K562 (cell line): ENCODE data around the gene PGGHG. TPM values are rescaled to one million over a fixed set of nuclear protein-coding genes. Genes with fewer than 3 reads are reported as not detected.

Experiments used
- DDX20 ChIP-seq: fragments of 450-650 bp; IDR thresholded peaks from 2 replicates; pipeline ENCODE4 v1.6.1; 2016; ENCODE audit warnings: missing genetic modification characterization, low read depth, mild to moderate bottlenecking, missing compliant biosample characterization, moderate library complexity
- EGR1 ChIP-seq: fragments of 450-650 bp; conservative IDR thresholded peaks from 2 replicates; pipeline ENCODE4 v1.6.1; 2017; ENCODE audit warnings: mild to moderate bottlenecking
- ELF2 ChIP-seq: fragments of 250-450 bp; sonication (Bioruptor Pico); IDR thresholded peaks from 2 replicates; pipeline ENCODE4 v1.5.0; 2021; ENCODE audit warnings: mild to moderate bottlenecking
- FOXK1 ChIP-seq: sonication (generic); formaldehyde crosslinking; IDR thresholded peaks from 2 replicates; pipeline ENCODE4 v1.8.0; 2022; ENCODE audit warnings: missing genetic modification reagents, mild to moderate bottlenecking, borderline replicate concordance
- FOXP1 ChIP-seq: sonication (generic); formaldehyde crosslinking; IDR thresholded peaks from 2 replicates; pipeline ENCODE4 v1.8.0; 2022; ENCODE audit warnings: mild to moderate bottlenecking, missing genetic modification reagents
- FOXP4 ChIP-seq: sonication (generic); formaldehyde crosslinking; IDR thresholded peaks from 2 replicates; pipeline ENCODE4 v1.8.0; 2022; ENCODE audit warnings: mild to moderate bottlenecking, missing genetic modification reagents, borderline replicate concordance
- IRF2 ChIP-seq: sonication (generic); formaldehyde crosslinking; IDR thresholded peaks from 2 replicates; pipeline ENCODE4 v1.8.1; 2022; ENCODE audit warnings: mild to moderate bottlenecking, missing genetic modification reagents
- MAX ChIP-seq: sonication (generic); formaldehyde crosslinking; IDR thresholded peaks from 2 replicates; pipeline ENCODE4 v1.9.0; 2022; ENCODE audit warnings: mild to moderate bottlenecking, missing genetic modification reagents
- NFE2L1 ChIP-seq: fragments of 450-650 bp; IDR thresholded peaks from 2 replicates; pipeline ENCODE4 v1.6.1; 2016; ENCODE audit warnings: missing genetic modification characterization, low read depth, mild to moderate bottlenecking, missing compliant biosample characterization, moderate library complexity, borderline replicate concordance
- NKRF ChIP-seq: fragments of 450-650 bp; IDR thresholded peaks from 2 replicates; pipeline ENCODE4 v1.6.1; 2016; ENCODE audit warnings: borderline replicate concordance
- PHF21A ChIP-seq: fragments of 450-650 bp; IDR thresholded peaks from 2 replicates; pipeline ENCODE4 v1.6.1; 2017; ENCODE audit warnings: low read depth, borderline replicate concordance
- PHF8 ChIP-seq: fragments of 200-600 bp; sonication (generic); IDR thresholded peaks from 2 replicates; pipeline ENCODE4 v1.6.1; 2012; ENCODE audit warnings: mixed run types, mild to moderate bottlenecking, inconsistent platforms, low read length, moderate library complexity, borderline replicate concordance
- SMAD3 ChIP-seq: fragments of 450-650 bp; formaldehyde crosslinking; conservative IDR thresholded peaks from 2 replicates; pipeline ENCODE4 v1.4.0; 2020; ENCODE audit warnings: mild to moderate bottlenecking
- SREBF1 ChIP-seq: fragments of 150-350 bp; IDR thresholded peaks from 2 replicates; pipeline ENCODE4 v1.6.1; 2014; ENCODE audit warnings: antibody characterized with exemption, low read depth, low read length, borderline replicate concordance
- TCF7 ChIP-seq: sonication (generic); IDR thresholded peaks from 2 replicates; pipeline ENCODE4 v1.6.1; 2016; ENCODE audit warnings: antibody characterized with exemption, borderline replicate concordance
- TFAM ChIP-seq: fragments of 250-450 bp; sonication (Bioruptor Pico); conservative IDR thresholded peaks from 2 replicates; pipeline ENCODE4 v1.5.0; 2021; ENCODE audit warnings: mild to moderate bottlenecking, moderate library complexity
- YBX1 ChIP-seq: fragments of 450-650 bp; IDR thresholded peaks from 2 replicates; pipeline ENCODE4 v1.7.1; 2016; ENCODE audit warnings: mild to moderate bottlenecking
- ZBTB34 ChIP-seq: fragments of 250-450 bp; sonication (Bioruptor Pico); IDR thresholded peaks from 2 replicates; pipeline ENCODE4 v1.8.0; 2021; ENCODE audit warnings: mild to moderate bottlenecking, moderate library complexity
- ZNF197 ChIP-seq: fragments of 200-800 bp; sonication (Bioruptor generic); IDR thresholded peaks from 2 replicates; pipeline ENCODE4 v1.6.1; 2016; ENCODE audit warnings: low read depth, missing genetic modification characterization, missing compliant biosample characterization
- ZNF239 ChIP-seq: fragments of 250-450 bp; sonication (Bioruptor Pico); IDR thresholded peaks from 2 replicates; pipeline ENCODE4 v1.4.0; 2020; ENCODE audit warnings: mild to moderate bottlenecking
- ZNF398 ChIP-seq: fragments of 250-450 bp; sonication (Bioruptor Pico); IDR thresholded peaks from 2 replicates; pipeline ENCODE4 v1.8.0; 2021; ENCODE audit warnings: moderate library complexity, mild to moderate bottlenecking, inconsistent platforms
- ZNF57 ChIP-seq: fragments of 450-650 bp; formaldehyde crosslinking; IDR thresholded peaks from 2 replicates; pipeline ENCODE4 v1.4.0; 2020; ENCODE audit warnings: mild to moderate bottlenecking, moderate library complexity
- polyA plus RNA-seq, 8 experiments: library from polyadenylated mRNA; depleted of rRNA in 4 of 8; stranded (reverse) in 5 of 8; unstranded in 3 of 8; fragments of >200 nt; fragmentation: Nextera tagmentation in 2 of 8; fragmentation: Illumina TruSeq in 1 of 8; extraction: Ambion mirVana in 2 of 8; extraction: Trizol in 1 of 8; gene quantifications; 2 replicates each; pipeline versions ENCODE4 v1.2.1 to v1.2.3, GENCODE V29; 2011 to 2014; ENCODE audit warnings: inconsistent platforms in 1 of 8, missing spikeins in 1 of 8
- total RNA-seq, 7 experiments: library from RNA; depleted of rRNA in 6 of 7; stranded (reverse); fragments of >200 nt in 6 of 7; fragmentation: Illumina TruSeq in 2 of 7; extraction: Trizol in 2 of 7; gene quantifications; 2 replicates each; pipeline versions ENCODE4 v1.2.1 to v1.2.3, GENCODE V29; 2011 to 2021; ENCODE audit warnings: low replicate concordance in 1 of 7

PGGHG gene
- total and polyA plus RNA-seq, 9 of the 15 experiments (the other 6 are each of a cell fraction or from before 2014, with no cell fraction given), result 0.38 to 85.1 (median 18.1) TPM

DNA sequence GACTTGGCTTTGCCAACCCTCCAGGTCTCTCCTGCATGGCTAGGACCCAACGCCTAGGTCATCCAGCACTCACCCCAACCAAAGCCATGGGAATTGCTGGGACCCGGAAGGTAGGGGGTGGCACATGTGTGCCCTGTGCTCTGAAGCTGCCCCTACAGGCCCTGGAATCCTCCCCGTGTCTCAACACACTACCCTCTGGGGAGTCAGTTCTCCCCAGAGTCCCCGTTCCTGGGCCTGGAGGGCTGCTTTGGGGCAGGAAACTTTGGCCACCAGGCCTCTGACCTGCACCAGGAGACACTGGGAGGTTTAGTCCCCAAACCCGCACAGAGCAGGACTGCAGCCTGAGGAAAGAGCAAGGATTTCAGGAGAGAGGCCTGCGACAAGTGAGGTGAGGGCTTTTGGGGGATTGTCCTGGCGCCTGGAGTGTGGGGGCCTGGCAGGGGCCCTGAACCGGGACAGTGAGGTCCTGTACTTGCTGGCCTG is 24.4 kb downstream of the PGGHG start (continued):
- TF ChIP-seq FOXK1 (CRISPR knock-in tag), result no peak
- TF ChIP-seq YBX1, result no peak
- TF ChIP-seq PHF21A, result no peak
- TF ChIP-seq FOXP1 (CRISPR knock-in tag), result no peak
- no peak for TF ChIP-seq ELF2 (CRISPR knock-in tag)
- TF ChIP-seq NFE2L1 (tag), result no peak
- no peak for TF ChIP-seq TFAM
- TF ChIP-seq MAX (CRISPR knock-in tag), result no peak
- no peak for TF ChIP-seq SREBF1
- TF ChIP-seq ZNF57 (CRISPR knock-in tag), result 0 out of 2 replicates have a peak, but pooled peaks have one; percentile 11
- no peak for TF ChIP-seq EGR1
- no peak for TF ChIP-seq IRF2 (CRISPR knock-in tag)
- TF ChIP-seq SMAD3 (CRISPR knock-in tag), result no peak
- no peak for TF ChIP-seq FOXP4 (CRISPR knock-in tag)
- no peak for TF ChIP-seq ZNF239 (CRISPR knock-in tag)
- 0 out of 2 replicates have a peak, but pooled peaks have one; percentile 39 for TF ChIP-seq NKRF
- TF ChIP-seq DDX20, result no peak
- TF ChIP-seq ZNF398, result no peak
- TF ChIP-seq ZBTB34 (CRISPR knock-in tag), result no peak
- no peak for TF ChIP-seq ZNF197
- no peak for TF ChIP-seq TCF7
- peak; percentile 29; the same call in 1 of the 2 replicates for TF ChIP-seq PHF8
